Hepatocyte (in vitro differentiated cells): Measurements from ENCODE around the gene LRRC27. TPM values are rescaled to one million over a fixed set of nuclear protein-coding genes. Genes with fewer than 3 reads are reported as not detected.

Source experiments
- DNase-seq: peaks from one replicate; pipeline ENCODE4 v3.0.0-alpha.2; 2016; ENCODE audit warnings: low spot score
- H2AFZ ChIP-seq: fragments of 200-600 bp; sonication (generic); 2 replicates; pipeline ENCODE4 v1.6.0; 2016; ENCODE audit warnings: antibody characterized with exemption, mild to moderate bottlenecking
- H3K27ac ChIP-seq: fragments of 200-600 bp; sonication (generic); 2 replicates; pipeline ENCODE4 v1.5.1; 2016; ENCODE audit warnings: mild to moderate bottlenecking
- H3K27me3 ChIP-seq: fragments of 200-600 bp; sonication (generic); 2 replicates; pipeline ENCODE4 v1.6.1; 2016
- H3K36me3 ChIP-seq: fragments of 200-600 bp; sonication (generic); replicated peaks from 2 replicates; pipeline ENCODE4 v1.5.1; 2016; ENCODE audit warnings: low read depth; ENCODE audit not compliant: insufficient read depth
- H3K4me1 ChIP-seq: fragments of 200-600 bp; sonication (generic); 2 replicates; pipeline ENCODE4 v1.5.1; 2016; ENCODE audit warnings: mild to moderate bottlenecking, moderate library complexity; ENCODE audit not compliant: insufficient read depth
- H3K4me2 ChIP-seq: fragments of 200-600 bp; sonication (generic); 2 replicates; pipeline ENCODE4 v1.6.0; 2016
- H3K4me3 ChIP-seq: fragments of 200-600 bp; sonication (generic); 2 replicates; pipeline ENCODE4 v1.5.1; 2016; ENCODE audit warnings: mild to moderate bottlenecking
- H3K79me2 ChIP-seq: fragments of 200-600 bp; sonication (generic); 2 replicates; pipeline ENCODE4 v1.6.0; 2017; ENCODE audit warnings: mild to moderate bottlenecking
- H3K9me2 ChIP-seq: fragments of 200-600 bp; sonication (generic); replicated peaks from 2 replicates; pipeline ENCODE4 v1.6.0; 2017; ENCODE audit warnings: mild to moderate bottlenecking; ENCODE audit not compliant: insufficient read depth
- H3K9me3 ChIP-seq: fragments of 200-600 bp; sonication (generic); 2 replicates; pipeline ENCODE4 v1.5.1; 2016; ENCODE audit warnings: low read depth, mild to moderate bottlenecking
- H4K20me1 ChIP-seq: fragments of 200-600 bp; sonication (generic); 2 replicates; pipeline ENCODE4 v1.6.0; 2016; ENCODE audit warnings: mild to moderate bottlenecking; ENCODE audit not compliant: insufficient read depth, poor library complexity, severe bottlenecking
- CTCF ChIP-seq: fragments of 200-600 bp; sonication (generic); IDR thresholded peaks from 2 replicates; pipeline ENCODE4 v1.5.1; 2016; ENCODE audit warnings: antibody characterized with exemption, mild to moderate bottlenecking; ENCODE audit not compliant: poor library complexity
- EZH2 ChIP-seq: fragments of 200-600 bp; sonication (generic); IDR thresholded peaks from 2 replicates; pipeline ENCODE4 v1.6.1; 2016; ENCODE audit warnings: antibody characterized with exemption, mild to moderate bottlenecking, borderline replicate concordance
- EZH2phosphoT487 ChIP-seq: fragments of 200-600 bp; sonication (generic); IDR thresholded peaks from one replicate; pipeline ENCODE4 v1.6.1; 2018; ENCODE audit warnings: antibody characterized with exemption, mild to moderate bottlenecking, low read depth, moderate library complexity; ENCODE audit not compliant: unreplicated experiment, severe bottlenecking
- WGBS: methylation state at CpG from one replicate; pipeline ENCODE4 v1.1.6; 2016; ENCODE audit warnings: low lambda C conversion rate; ENCODE audit errors: missing lambda C conversion rate; 5-methylcytosine and 5-hydroxymethylcytosine counted together
- polyA plus RNA-seq: library from polyadenylated mRNA; unstranded; fragments of >200 nt; fragmentation: Nextera tagmentation; extraction: Ambion mirVana; gene quantifications from 2 replicates; pipeline ENCODE4 v1.2.1, GENCODE V29; 2016
- total RNA-seq: library from RNA; depleted of rRNA; stranded (reverse); fragments of >200 nt; gene quantifications from 2 replicates; pipeline ENCODE4 v1.2.3, GENCODE V29; 2014

Gene LRRC27
- total and polyA plus RNA-seq, 2 experiments from 2014 or later: 7.5 to 8.3 TPM

- H3K4me3 ChIP-seq: no peak overlapping the region
- H3K27ac ChIP-seq: peak overlapping the region; percentile 98
- 80% methylated on average over 27 of the region's 27 CpGs for WGBS
- no peaks in the 10 kb centered on the region for H3K9me2 ChIP-seq
- H2AFZ ChIP-seq: no peak overlapping the region
- no peaks in the 10 kb centered on the region for H4K20me1 ChIP-seq
- H3K36me3 ChIP-seq: no peaks in the 10 kb centered on the region
- DNase-seq: no peak
- H3K27me3 ChIP-seq: no peaks in the 10 kb centered on the region
- no peaks in the 10 kb centered on the region for H3K9me3 ChIP-seq
- H3K79me2 ChIP-seq: peaks cover 79% of the 10 kb centered on the region
- H3K4me1 ChIP-seq: peaks cover 60% of the 10 kb centered on the region
- TF ChIP-seq EZH2phosphoT487: no peak
- no peak for TF ChIP-seq CTCF
- H3K4me2 ChIP-seq: peak overlapping the region; percentile 78
These were observed 77.1 kb downstream of the LRRC27 start for GRCh38 chr10:132408823-132409666.

GRCh38 chr10:132409667-132410028 lies 77.7 kb downstream of the LRRC27 start:
- Histone ChIP-seq H3K79me2 (peaks cover 81% of the 10 kb centered on the region), H3K4me3 (no peak overlapping the region), H3K36me3 (no peaks in the 10 kb centered on the region), H3K4me2 (no peak overlapping the region), H3K9me3 (no peaks in the 10 kb centered on the region), H3K4me1 (peaks cover 66% of the 10 kb centered on the region), H3K9me2 (no peaks in the 10 kb centered on the region), H4K20me1 (no peaks in the 10 kb centered on the region), H3K27me3 (no peaks in the 10 kb centered on the region), H2AFZ (no peak overlapping the region), H3K27ac (no peak overlapping the region)
- TF ChIP-seq EZH2phosphoT487 (no peak), CTCF (no peak), EZH2 (no peak)
- 93% methylated on average over 4 of the region's 4 CpGs for WGBS
- no peak for DNase-seq

DNA sequence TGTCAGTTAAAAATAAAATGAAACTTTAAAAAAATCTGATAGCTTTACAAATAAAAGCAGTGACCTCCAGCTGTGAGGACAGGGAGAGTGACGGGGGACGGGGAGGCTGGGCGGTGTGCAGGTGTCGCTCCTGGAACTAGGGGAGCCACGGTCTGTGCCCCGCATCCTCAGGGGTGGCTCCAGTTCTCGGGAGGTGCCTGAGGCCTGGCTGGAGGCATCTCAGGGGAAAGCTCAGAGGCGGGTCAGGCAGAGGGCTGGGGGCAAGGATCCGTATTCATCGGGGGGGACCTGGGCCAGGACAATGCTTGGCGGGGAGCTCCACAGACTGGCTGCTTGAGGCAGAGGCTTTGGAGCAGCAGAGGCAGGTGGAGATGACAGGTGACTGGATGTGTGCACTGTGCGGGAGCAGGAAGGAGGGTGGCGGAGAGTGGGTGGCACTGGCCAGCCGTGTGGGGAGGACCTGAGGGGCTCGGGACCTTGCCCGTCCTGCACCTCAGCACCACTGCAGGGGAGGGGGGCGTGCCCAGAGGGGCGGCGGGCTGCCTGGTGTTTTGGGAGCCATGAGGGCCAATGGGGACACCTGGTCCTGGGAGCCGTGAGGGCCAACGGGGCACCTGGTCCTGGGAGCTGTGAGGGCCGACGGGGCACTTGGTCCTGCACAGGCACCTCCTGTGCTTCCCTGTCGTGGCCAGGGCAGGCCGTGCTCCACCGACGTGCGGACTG lies 78.2 kb downstream of the LRRC27 start:
- 96% methylated on average over 23 of the region's 28 CpGs for WGBS
- no peak for TF ChIP-seq EZH2phosphoT487
- TF ChIP-seq EZH2: no peak
- no peak for TF ChIP-seq CTCF
- no peak overlapping the region for H3K27ac ChIP-seq

More for the DNA sequence above, 78.2 kb downstream of the LRRC27 start:
- no peak overlapping the region for H3K4me2 ChIP-seq
- no peaks in the 10 kb centered on the region for H3K9me3 ChIP-seq
- no peak overlapping the region for H3K4me3 ChIP-seq
- DNase-seq: no peak
- H3K9me2 ChIP-seq: no peaks in the 10 kb centered on the region
- no peaks in the 10 kb centered on the region for H3K36me3 ChIP-seq
- H4K20me1 ChIP-seq: no peaks in the 10 kb centered on the region
- peaks cover 86% of the 10 kb centered on the region for H3K79me2 ChIP-seq
- no peak overlapping the region for H2AFZ ChIP-seq
- peaks cover 72% of the 10 kb centered on the region for H3K4me1 ChIP-seq
- H3K27me3 ChIP-seq: no peaks in the 10 kb centered on the region
